Fibroblast of mammary gland (primary cell): ENCODE data around the gene CCL8.

Experiments used
- DNase-seq: peaks from one replicate; pipeline ENCODE4 v3.0.0-alpha.2; 2010; ENCODE audit warnings: low read depth
- H3K4me3 ChIP-seq: 2 replicates; pipeline ENCODE4 v1.5.1; 2011; ENCODE audit warnings: low read depth, mild to moderate bottlenecking, low read length, moderate library complexity; ENCODE audit not compliant: control insufficient read depth
- CTCF ChIP-seq: conservative IDR thresholded peaks from 2 replicates; pipeline ENCODE4 v1.5.1; 2011; ENCODE audit warnings: low read depth, low read length, inconsistent platforms; ENCODE audit not compliant: control insufficient read depth, insufficient read depth

The CCL8 gene

GRCh38 chr17:34302636-34303035 lies 16.6 kb upstream of the CCL8 start:
- TF ChIP-seq CTCF = no peak
- no peak for DNase-seq
- H3K4me3 ChIP-seq = no peak overlapping the region

- no peak for DNase-seq
- H3K4me3 ChIP-seq = no peak overlapping the region
- no peak for TF ChIP-seq CTCF
These were observed 15.6 kb upstream of the CCL8 start for GRCh38 chr17:34303606-34304005.

- H3K4me3 ChIP-seq = no peak overlapping the region
- TF ChIP-seq CTCF = no peak
- DNase-seq = no peak
These were observed 14.2 kb upstream of the CCL8 start for GRCh38 chr17:34305061-34305460.

GRCh38 chr17:34305606-34306005 lies 13.6 kb upstream of the CCL8 start:
- TF ChIP-seq CTCF = no peak
- DNase-seq = peak; percentile 43
- no peak overlapping the region for H3K4me3 ChIP-seq

GRCh38 chr17:34306466-34306865 lies 12.8 kb upstream of the CCL8 start:
- peak; percentile 79 for TF ChIP-seq CTCF
- peak; percentile 92 for DNase-seq
- H3K4me3 ChIP-seq = no peak overlapping the region

- H3K4me3 ChIP-seq = no peak overlapping the region
- TF ChIP-seq CTCF = no peak
- peak; percentile 88 for DNase-seq
These were observed 12.1 kb upstream of the CCL8 start for GRCh38 chr17:34307110-34307509.

GRCh38 chr17:34308371-34308770 lies 10.9 kb upstream of the CCL8 start:
- no peak overlapping the region for H3K4me3 ChIP-seq
- no peak for TF ChIP-seq CTCF
- DNase-seq = no peak
